ENCODE data around the gene LMX1A. TPM values are rescaled to one million over a fixed set of nuclear protein-coding genes. Genes with fewer than 3 reads are reported as not detected.

The LMX1A gene
- total and polyA plus RNA-seq, 2 experiments from 2014 or later, result not detected

GRCh38 chr1:165241321-165241720 is 115.2 kb downstream of the LMX1A start:
- Histone ChIP-seq H4K20me1 (replicated peaks; ENCODE audit: insufficient read depth) (no peaks in the 10 kb centered on the region; the same call in 1 of the 2 replicates), H3K79me2 (replicated peaks; ENCODE audit: insufficient read depth) (no peaks in the 10 kb centered on the region), H3F3A (replicated peaks; ENCODE audit: low read depth) (no peaks in the 10 kb centered on the region), H3K4me1 (ENCODE audit: insufficient read depth) (no peaks in the 10 kb centered on the region), H3K4me2 (no peak overlapping the region), H2AFZ (no peak overlapping the region), H3K9me2 (ENCODE audit: insufficient read depth) (no peaks in the 10 kb centered on the region), H3K27ac (ENCODE audit: low read depth) (no peak overlapping the region), H3K36me3 (ENCODE audit: insufficient read depth) (no peaks in the 10 kb centered on the region), H3K4me3 (no peak overlapping the region), H3K27me3 (ENCODE audit: insufficient read depth) (peaks cover 48% of the 10 kb centered on the region)
- no peak for TF ChIP-seq POLR2AphosphoS5 (IDR thresholded peaks at IDR 0.05; ENCODE audit: low read depth)
- no peak for TF ChIP-seq NANOG (IDR thresholded peaks at IDR 0.05; ENCODE audit: borderline replicate concordance)
- TF ChIP-seq ZNF114 (CRISPR knock-in tag; IDR thresholded peaks at IDR 0.05), result no peak
- no peak for TF ChIP-seq STAT1 (IDR thresholded peaks at IDR 0.05; ENCODE audit: unreplicated experiment)
- no peak for TF ChIP-seq REST (IDR thresholded peaks at IDR 0.05; ENCODE audit: unreplicated experiment)
- TF ChIP-seq EZH2phosphoT487 (IDR thresholded peaks at IDR 0.05; ENCODE audit: unreplicated experiment), result no peak
- no peak for TF ChIP-seq ETS1 (IDR thresholded peaks at IDR 0.05)
- Mint-ChIP-seq H3K27ac (no peak overlapping the region), H3K4me1 (peaks cover 2% of the 10 kb centered on the region; the same call in 2 of the 3 replicates), H3K36me3 (ENCODE audit: low read depth) (no peaks in the 10 kb centered on the region), H3K4me3 (no peak overlapping the region), H3K9me3 (no peaks in the 10 kb centered on the region), H3K27me3 (ENCODE audit: insufficient read depth, low read depth, poor library complexity) (peaks cover 17% of the 10 kb centered on the region)
- DNase-seq (ENCODE audit: low spot score) (no peak), ATAC-seq (no peak)

GRCh38 chr1:165240492-165240891 is 116.0 kb downstream of the LMX1A start:
- H3K4me2 ChIP-seq, result no peak overlapping the region
- no peaks in the 10 kb centered on the region for H3K9me3 Mint-ChIP-seq
- no peak overlapping the region for H3K27ac ChIP-seq (ENCODE audit: low read depth)
- H3K36me3 ChIP-seq (ENCODE audit: insufficient read depth), result no peaks in the 10 kb centered on the region
- H3K4me3 ChIP-seq, result no peak overlapping the region
- H3K27ac Mint-ChIP-seq, result no peak overlapping the region
- no peaks in the 10 kb centered on the region for H3K9me2 ChIP-seq (ENCODE audit: insufficient read depth)
- H3F3A ChIP-seq (replicated peaks; ENCODE audit: low read depth), result no peaks in the 10 kb centered on the region
- H4K20me1 ChIP-seq (replicated peaks; ENCODE audit: insufficient read depth), result no peaks in the 10 kb centered on the region; the same call in 1 of the 2 replicates
- no peak overlapping the region for H2AFZ ChIP-seq
- DNase-seq (ENCODE audit: low spot score) (no peak), ATAC-seq (no peak)
- H3K4me1 Mint-ChIP-seq, result peaks cover 6% of the 10 kb centered on the region; the same call in 2 of the 3 replicates
- no peaks in the 10 kb centered on the region; the same call in 1 of the 2 replicates for H3K4me1 ChIP-seq (ENCODE audit: insufficient read depth)
- H3K27me3 ChIP-seq (ENCODE audit: insufficient read depth), result peaks cover 57% of the 10 kb centered on the region
- H3K36me3 Mint-ChIP-seq (ENCODE audit: low read depth), result no peaks in the 10 kb centered on the region
- H3K4me3 Mint-ChIP-seq, result no peak overlapping the region
- H3K27me3 Mint-ChIP-seq (ENCODE audit: insufficient read depth, low read depth, poor library complexity), result peaks cover 26% of the 10 kb centered on the region
- H3K79me2 ChIP-seq (replicated peaks; ENCODE audit: insufficient read depth), result no peaks in the 10 kb centered on the region
- no peak for TF ChIP-seq CTCF (conservative IDR thresholded peaks at IDR 0.05; ENCODE audit: low read depth in 2 of 2)
- no peak for TF ChIP-seq ZNF114 (CRISPR knock-in tag; IDR thresholded peaks at IDR 0.05)
- no peak for TF ChIP-seq REST (IDR thresholded peaks at IDR 0.05; ENCODE audit: unreplicated experiment)
- TF ChIP-seq JUNB (IDR thresholded peaks at IDR 0.05; ENCODE audit: unreplicated experiment), result no peak
- no peak for TF ChIP-seq ZNF331 (CRISPR knock-in tag; IDR thresholded peaks at IDR 0.05; ENCODE audit: low read depth)
- no peak for TF ChIP-seq EZH2phosphoT487 (IDR thresholded peaks at IDR 0.05; ENCODE audit: unreplicated experiment)

Measured in GM23338 (cell line).